Inflammatory macrophage treated with lipopolysaccharide for 4 hours (primary cell): ENCODE measurements around the gene ZNF576.
"Not testable (repeated sequence)": the region's sequence is repeated elsewhere in the genome, so short reads cannot be mapped to it uniquely, and the experiment has no call there.

Experiments
- DNase-seq: peaks from one replicate; pipeline ENCODE4 v3.0.0-alpha.2; 2020

The ZNF576 gene

DNA sequence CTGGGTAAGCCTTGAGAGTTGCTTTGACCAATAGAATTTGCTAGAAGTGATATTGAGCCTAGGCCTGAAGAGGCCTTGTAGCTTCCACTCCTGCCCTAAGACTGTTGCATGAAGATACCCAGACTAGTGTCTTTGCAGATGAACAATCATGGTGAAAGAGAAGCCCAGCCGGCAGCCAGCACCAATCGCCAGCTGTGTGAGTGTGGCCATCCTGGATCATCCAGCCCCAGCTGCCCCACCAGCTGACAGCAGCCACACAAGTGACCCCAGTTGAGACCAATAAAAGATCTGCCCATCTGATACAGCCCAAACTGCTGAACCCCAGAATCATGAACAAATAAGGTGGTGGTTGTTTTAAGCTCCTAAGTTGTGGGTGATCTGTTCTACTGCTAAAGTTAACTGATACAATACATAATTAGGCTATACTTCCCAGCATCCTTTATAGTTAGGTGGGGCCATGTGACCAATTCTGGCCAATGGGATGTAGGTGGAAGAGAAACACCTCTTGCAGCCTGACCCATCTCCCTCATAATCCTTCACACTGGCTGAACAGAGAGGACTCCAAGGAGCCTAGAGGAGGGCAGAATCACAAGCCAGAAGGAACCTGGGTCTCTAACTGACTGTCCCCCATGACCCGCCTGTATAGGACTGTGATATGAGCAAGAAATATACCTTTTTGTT lies 32.4 kb downstream of the ZNF576 start:
- DNase-seq: no peak

DNA sequence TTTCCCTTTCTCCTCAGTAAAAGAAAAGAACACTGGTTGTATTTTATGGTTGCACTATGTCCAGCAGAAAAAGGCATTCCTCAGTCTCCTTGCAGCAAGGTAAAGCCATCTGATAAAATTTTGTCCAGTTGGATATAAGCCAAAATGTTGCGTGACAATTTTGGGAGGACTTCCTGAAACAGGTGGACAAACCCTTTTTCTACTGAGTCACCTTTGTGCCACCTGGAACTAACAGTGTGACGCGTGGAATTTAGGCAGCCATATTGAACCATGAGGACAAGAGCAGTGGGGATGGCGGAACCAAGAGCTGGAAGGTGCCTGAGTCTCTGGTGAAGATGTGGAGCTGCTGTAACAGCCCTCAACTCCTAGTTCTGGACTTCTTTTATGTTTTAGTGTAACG lies 35.1 kb downstream of the ZNF576 start:
- DNase-seq: no peak

DNA sequence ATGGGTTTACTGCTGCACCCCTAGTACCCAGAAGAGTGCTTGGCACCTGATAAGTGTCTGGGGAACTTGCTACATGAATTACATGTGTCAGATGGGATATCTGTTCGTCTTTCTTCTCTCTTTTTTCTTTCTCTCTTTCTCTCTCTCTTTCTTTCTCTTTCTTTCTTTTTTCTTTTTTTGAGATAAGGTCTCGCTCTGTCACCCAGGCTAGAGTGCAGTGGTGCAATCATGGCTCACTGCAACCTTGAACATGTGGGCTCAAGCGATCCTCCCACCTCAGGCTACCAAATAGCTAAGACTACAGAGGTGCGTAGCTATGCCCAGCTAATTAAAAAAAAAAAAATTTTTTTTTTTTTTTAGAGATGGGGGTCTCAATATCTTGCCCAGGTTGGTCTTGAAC lies 37.1 kb downstream of the ZNF576 start:
- DNase-seq: no peak

DNA sequence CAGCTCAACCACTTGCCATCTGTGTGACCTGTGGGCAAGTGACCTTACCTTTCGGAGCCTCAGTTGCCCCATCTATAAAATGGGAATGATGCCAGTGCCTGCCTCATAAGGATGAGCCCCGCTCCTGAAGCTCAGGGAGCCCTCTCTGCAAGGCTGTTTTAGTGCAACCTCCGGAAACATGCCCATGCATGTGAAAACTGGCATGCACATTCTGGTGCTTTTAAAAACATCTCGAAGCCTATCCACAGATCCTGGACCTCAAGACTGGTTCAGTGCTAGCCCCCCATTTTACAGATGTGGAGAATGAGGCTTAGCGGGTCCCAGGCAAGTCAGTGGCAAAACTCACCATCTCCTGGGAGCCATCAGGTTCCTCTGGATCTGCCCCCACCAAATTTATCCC lies 37.7 kb downstream of the ZNF576 start:
- no peak for DNase-seq

DNA sequence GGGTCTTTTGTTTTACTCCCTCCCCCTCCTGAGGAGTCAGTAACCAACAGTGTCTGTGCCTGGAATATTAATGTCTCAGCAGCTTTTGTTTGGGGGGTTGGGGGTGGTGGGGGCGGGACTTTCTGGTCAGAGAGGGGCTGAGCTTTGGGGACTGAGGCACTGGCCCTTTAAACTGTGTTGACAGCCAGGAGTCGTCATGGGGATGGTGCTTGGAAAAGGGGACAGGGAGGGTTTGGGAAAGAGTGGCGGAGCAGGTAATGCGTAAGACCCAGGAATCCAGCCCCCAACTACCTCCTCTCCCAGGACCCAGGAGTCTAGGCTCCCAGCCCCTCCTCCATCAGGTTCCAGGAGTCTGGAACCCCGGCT lies 38.1 kb downstream of the ZNF576 start:
- no peak for DNase-seq

DNA sequence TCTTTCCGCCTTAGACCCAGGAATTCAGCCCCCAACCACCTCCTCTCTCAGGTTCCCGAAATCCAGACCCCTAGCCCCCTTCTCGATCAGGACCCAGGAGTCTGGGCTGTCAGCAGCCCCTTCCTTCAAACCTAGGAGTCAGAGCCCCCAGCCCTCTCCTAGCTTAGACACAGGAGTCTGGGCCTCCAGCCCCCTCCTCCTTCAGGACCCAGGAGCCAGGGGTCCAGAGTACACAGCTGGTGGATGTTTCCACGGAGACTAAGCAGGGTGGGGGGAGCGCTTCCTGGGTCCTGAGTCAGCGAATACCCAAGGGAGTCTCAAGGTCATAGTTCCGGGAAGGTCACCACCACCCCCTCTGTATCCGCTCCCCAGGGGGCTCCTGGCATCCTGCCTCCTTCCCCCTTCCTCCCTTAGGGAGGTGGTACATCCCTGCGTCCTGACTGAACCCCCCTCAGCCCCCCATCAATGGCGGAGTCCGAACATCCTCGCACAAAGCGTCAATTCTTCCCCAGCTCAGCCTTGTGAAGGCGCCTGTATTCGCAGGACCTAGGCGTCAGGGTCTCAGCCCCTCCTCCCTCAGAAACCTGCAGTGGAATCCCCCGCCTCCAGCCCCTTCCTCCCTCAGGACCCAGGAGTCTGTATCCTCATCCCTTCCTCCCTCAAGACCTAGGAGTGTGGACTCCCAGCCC lies 38.6 kb downstream of the ZNF576 start:
- DNase-seq: no peak

DNA sequence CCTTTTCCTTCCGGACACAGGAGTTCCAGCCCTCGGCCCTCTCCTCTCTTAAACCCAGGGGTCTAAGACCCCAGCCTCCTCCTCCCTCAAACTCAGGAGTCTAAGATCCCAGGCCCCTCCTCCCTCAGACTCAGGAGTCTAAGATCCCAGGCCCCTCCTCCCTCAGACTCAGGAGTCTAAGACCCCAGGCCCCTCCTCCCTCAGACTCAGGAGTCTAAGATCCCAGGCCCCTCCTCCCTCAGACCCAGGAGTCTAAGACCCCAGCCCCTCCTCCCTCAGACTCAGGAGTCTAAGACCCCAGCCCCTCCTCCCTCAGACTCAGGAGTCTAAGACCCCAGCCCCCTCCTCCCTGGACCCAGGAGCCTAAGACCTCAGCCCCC lies 39.2 kb downstream of the ZNF576 start:
- not testable (repeated sequence) for DNase-seq

DNA sequence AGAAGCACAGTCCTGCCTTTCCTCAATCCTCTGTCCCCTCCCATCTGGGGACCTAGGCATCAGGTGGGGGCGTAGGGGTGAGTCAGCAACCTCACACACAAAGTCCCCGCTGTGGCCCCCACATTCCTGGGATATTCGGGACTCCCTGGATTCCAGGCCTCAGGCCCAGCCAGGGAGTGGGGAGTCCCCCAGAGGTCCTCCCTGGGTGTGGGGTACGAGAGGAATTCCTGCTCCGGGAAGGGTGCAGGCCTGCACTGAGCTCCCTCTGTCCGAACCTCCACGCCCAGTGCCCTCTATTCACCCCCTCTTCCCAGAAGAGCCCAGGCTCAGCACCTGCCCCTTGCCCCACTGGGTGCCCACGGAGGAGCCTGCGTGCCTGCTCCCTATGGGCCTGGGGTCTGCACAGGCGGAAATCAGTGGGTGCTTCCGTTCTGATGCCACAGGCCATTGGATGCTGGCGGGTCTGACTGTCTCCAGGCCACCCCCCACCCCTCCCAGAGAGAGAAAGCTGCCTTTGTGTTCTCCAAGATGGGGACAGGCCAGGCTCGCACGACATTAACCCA lies 39.8 kb downstream of the ZNF576 start:
- DNase-seq: no peak

DNA sequence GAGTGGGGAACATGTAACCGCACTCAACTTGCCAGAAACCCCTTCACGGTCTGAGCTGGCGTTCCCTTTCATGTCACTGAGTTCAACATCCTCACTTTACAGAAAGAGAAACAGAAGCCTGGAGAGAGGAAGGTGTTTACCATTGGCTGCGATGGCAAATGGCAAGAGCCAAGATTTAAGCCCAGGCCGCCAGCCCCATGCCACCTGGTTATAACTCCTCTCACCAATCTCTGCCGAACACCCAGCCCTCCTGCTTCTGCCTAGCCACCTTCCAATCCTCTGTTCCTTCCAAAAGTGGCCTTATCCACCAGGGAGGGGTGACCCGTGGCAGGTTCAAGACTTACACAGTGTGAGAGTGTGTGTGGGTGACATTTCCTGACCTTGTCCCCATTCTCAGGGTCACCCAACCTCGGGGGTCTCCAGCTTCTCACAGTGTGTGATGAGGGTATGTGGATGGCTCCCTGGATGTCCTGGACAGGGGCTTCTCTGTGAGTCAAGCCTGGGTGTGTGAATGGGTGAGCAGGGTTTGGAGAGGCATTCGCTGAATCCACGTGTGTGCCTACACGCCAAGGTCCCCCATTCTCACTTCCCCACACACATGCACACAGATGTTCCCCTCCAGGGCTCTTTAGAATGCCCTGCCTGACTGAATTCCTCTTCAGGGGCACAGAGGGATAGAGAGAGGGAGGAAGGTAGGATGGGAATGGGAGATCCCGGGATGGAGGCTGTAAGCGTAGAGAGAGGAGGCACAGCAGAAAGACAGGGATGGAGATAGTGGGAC lies 42.0 kb downstream of the ZNF576 start:
- no peak for DNase-seq

DNA sequence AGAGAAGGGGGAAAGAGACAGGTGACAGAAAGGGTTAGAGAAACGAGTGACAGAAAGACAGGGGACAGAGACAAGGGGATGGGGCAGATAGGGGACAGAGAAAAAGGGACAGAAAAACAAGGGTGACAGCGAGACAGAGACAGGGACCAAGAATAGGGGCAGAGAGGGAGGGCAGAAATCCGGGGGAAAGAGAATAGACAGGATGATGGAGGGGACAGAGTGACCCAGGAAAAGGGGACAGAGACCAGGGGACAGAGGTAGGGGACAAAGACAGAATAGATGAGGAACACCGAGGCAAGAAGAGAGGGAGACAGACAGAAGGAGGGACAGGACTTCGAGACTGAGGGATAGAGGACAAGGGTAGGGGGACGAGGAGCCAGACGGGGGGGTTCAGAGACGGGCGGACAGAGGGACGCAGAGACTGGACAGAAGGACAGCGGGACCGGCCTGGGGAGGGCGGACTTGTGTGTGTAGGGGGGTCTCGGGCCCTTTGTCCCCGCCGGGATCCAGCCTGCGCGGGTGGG lies 42.7 kb downstream of the ZNF576 start:
- DNase-seq: no peak

DNA sequence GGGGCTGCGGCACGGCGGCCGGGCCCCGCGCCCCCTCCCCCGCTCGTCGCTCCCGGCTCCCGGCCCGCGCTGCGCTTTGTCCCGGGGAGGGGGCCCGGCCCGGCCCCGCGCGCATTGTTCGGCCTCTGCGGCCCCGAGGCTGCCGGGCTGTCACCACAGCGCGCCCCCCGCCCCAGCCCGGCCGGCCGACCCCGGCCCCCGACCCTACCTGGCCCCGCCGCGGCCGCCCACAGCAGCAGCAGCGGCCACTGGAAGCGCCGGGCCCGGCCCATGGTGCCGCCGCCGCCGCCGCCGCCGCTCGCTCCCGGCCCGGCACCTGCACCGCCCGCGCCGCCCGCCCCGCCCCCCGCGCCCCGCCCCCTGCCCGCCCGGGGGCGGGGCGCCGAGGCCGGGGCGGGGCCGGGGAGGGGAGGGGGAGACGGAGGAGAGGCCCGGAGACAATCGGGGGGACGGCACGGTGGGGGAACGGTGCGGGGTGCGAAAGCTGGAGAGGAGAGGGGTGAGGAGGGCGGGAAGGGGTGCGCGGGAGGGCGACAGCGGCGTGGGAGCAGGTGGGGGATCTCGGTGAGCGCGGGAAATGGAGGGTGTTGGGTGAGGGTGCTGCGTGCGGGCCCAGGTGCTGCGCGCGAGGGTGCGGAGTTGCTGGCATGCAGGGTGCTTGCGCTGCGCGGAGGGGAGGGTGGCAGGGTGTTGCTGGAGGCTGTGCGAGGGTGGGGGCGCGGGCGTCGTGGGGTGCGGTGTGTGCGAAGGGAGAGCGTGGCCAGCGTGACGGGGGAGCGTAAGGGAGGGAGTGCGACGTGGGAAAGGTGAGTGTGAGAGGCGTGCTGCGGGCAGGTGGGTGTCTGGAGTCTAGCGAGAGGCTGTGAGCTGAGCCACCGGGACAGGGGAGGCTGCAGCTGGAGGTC lies 43.4 kb downstream of the ZNF576 start, which contains the start of gene CADM4:
CADM4 (minus strand) TSS at position 332 of the 905 bp plus-strand sequence; CDS start at position 272, 60 bp downstream.
- DNase-seq: no peak

DNA sequence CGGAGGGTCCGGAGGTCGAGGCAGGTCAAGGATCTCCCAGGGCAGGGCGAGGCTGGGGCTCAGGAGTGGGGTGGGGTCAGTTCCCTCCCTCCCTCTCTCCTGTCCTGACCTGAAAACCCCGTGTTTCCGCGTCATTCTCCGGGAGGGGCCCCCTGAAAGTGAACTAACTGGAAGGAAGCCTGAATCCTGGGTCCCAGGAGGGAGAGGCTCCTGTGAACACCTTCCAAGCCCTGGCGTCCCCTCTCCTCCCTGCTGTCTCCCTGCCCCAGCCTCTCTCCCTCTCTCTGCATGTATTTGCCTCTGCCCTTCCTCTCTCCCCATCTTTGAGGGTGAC lies 44.0 kb downstream of the ZNF576 start:
- DNase-seq: no peak

DNA sequence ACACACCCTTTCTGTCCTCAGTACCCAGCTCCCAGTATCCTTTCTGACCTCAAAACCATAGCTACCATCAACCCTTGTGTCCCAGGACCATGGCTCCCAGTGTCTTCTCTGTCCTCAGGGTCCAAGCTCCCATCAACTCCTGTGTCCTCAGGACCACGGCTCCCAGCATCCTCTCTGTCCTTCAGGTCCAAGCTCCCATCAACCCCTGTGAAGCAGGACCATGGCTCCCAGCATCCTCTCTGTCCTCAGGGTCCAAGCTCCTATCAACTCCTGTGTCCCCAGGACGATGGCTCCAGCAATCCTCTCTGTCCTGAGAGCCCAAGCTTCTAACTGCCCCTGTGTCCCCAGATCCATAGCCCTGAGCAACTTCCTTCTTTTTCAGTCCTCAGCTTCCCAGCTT lies 44.9 kb downstream of the ZNF576 start:
- no peak for DNase-seq

DNA sequence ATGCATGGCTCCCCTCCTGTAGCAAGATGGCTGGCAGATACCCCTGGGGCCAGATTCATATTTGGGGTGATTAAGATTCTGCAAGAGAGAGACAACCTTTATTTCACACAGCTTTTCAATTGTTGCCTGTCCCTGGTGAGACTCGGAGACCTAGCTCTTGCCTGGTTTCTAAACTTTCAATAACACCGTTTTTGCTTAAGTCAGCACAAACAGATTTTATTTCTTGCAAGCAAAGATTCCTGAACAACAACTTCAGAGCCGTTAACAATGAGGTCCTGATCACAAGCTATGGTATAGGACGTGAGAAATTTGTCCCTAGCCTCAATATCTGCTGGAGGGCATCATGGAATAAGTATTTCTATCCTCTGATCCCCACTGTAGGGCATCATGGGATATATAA lies 46.1 kb downstream of the ZNF576 start:
- DNase-seq: no peak

DNA sequence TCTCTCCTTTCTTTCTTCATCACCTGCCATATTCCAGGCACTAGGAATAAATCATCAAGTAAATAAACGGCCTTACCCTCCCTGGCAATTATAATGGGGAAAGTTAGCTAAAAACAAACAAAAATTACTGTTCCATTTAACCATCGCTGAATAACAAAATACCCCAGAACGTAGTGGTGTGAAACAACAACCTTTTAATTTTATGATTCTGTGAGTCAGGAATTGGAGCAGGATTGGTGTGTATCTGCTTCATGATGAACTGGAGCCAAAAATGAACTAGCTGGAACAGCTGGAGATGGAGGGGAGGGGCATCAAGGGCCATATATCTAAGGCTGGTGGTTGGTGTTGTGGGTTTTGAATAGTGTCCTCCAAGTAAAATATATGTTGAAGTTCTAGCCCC lies 46.9 kb downstream of the ZNF576 start:
- DNase-seq: no peak

DNA sequence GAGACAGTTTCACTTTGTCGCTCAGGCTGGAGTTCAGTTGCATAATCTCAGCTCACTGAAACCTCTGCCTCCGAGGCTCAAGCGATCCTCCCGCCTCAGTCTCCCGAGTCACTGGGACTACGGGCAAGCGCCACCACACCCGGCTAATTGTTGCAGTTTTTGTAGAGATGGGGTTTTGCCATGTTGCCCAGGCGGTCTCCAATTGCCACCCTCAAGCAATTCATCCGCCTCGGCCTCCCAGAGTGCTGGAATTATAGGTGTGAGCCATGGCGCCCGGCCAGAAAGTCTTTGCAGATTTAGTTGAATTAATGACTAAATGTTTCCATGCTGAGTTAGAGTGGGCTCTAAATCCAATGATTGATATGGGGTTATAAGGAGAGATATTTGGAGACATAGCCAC lies 47.8 kb downstream of the ZNF576 start:
- peak; percentile 47 for DNase-seq

DNA sequence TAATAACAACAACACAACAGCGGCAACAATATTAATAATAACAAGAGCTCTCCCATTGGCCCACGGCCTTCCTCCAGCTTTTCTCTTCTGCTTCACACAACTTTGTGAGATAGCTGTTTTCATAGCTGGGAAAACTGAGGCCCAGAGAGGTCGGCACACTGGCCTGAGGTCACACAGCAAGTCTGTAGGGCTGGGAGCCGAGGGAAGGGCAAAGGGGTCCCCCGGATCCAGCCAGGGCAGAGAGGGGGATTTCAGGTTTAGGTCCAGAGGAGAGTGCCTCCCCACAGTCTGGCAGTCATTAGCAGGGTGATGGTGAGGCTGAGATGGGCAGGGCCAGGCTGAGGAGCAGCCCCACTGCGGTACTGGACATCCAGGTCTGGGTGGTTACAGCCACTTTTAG lies 52.2 kb downstream of the ZNF576 start:
- no peak for DNase-seq

DNA sequence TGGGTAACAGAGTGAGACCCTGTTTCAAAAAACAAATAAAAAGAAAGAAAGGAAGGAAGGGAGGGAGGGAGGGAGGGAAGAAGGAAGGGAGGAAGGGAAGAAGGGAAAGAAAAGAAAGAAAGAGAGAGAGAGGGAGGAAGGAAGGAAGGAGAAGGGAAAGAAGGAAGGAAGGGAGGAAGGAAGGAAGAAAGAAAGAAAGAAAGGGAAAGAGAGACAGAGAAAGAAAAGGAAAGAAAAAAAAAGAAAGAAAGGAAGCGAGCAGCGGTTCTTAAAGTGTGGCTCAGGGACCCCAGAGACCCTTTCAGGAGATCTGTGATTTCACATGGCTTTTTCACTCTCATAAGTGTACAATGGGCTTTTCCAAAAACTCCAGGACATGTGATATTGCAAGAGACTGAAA lies 53.1 kb downstream of the ZNF576 start:
- no peak for DNase-seq

DNA sequence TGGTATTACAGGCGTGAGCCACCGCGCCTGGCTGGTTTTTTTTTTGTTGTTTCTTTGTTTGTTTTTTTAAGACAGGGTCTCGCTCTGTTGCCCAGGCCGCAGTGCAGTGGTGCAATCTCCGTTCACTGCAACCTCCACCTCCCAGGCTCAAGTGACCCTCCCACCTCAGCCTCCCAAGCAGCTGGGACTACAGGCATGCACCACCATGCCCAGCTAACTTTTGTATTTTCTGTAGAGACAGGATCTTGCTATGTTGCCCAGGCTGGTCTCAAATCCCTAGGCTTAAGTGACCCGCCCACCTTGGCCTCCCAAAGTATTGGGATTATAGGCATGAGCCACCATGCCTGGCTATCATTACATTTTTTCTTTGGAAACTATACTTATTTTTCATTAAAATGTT lies 53.9 kb downstream of the ZNF576 start:
- DNase-seq: not testable (repeated sequence)
